HG03095 (cell line): Measurements from ENCODE around the gene DSCAML1.

ENCODE experiments used
- ATAC-seq: cut with Tn5 transposase; IDR thresholded peaks from one replicate; pipeline ENCODE4 v1.9.1; 2021; ENCODE audit warnings: moderate library complexity; ENCODE audit not compliant: unreplicated experiment

DSCAML1 gene

GRCh38 chr11:117621226-117621625 lies 175.8 kb downstream of the DSCAML1 start:
- ATAC-seq = no peak

- ATAC-seq = no peak
Measured at GRCh38 chr11:117620659-117621058, 176.4 kb downstream of the DSCAML1 start.

- no peak for ATAC-seq
Measured at GRCh38 chr11:117620086-117620485, 176.9 kb downstream of the DSCAML1 start.

GRCh38 chr11:117619661-117620060 lies 177.4 kb downstream of the DSCAML1 start:
- ATAC-seq = no peak

- ATAC-seq = no peak
Measured at GRCh38 chr11:117618982-117619355, 178.0 kb downstream of the DSCAML1 start.

GRCh38 chr11:117618302-117618981 lies 178.6 kb downstream of the DSCAML1 start:
- no peak for ATAC-seq

- ATAC-seq = no peak
Measured at GRCh38 chr11:117616979-117617378, 180.0 kb downstream of the DSCAML1 start.

- ATAC-seq = no peak
Measured at GRCh38 chr11:117614728-117615127, 182.3 kb downstream of the DSCAML1 start.

GRCh38 chr11:117613521-117613920 lies 183.5 kb downstream of the DSCAML1 start:
- no peak for ATAC-seq

GRCh38 chr11:117612177-117612576 lies 184.8 kb downstream of the DSCAML1 start:
- no peak for ATAC-seq

GRCh38 chr11:117610901-117611300 lies 186.1 kb downstream of the DSCAML1 start:
- ATAC-seq = no peak

GRCh38 chr11:117610045-117610444 lies 187.0 kb downstream of the DSCAML1 start:
- no peak for ATAC-seq

GRCh38 chr11:117607449-117607848 lies 189.6 kb downstream of the DSCAML1 start:
- no peak for ATAC-seq

- peak; percentile 44 for ATAC-seq
Measured at GRCh38 chr11:117606790-117607189, 190.2 kb downstream of the DSCAML1 start.

- no peak for ATAC-seq
Measured at GRCh38 chr11:117606211-117606610, 190.8 kb downstream of the DSCAML1 start.

- ATAC-seq = no peak
Measured at GRCh38 chr11:117605331-117605730, 191.7 kb downstream of the DSCAML1 start.

- ATAC-seq = no peak
Measured at GRCh38 chr11:117604336-117604995, 192.6 kb downstream of the DSCAML1 start.

- no peak for ATAC-seq
Measured at GRCh38 chr11:117603932-117604331, 193.1 kb downstream of the DSCAML1 start.

GRCh38 chr11:117601006-117601708 lies 195.9 kb downstream of the DSCAML1 start:
- no peak for ATAC-seq

- ATAC-seq = no peak
Measured at GRCh38 chr11:117600234-117600783, 196.7 kb downstream of the DSCAML1 start.

GRCh38 chr11:117597071-117597470 lies 199.9 kb downstream of the DSCAML1 start:
- no peak for ATAC-seq

- ATAC-seq = no peak
Measured at GRCh38 chr11:117595440-117595839, 201.6 kb downstream of the DSCAML1 start.
